Central memory CD4-positive, alpha-beta T cell (primary cell): Measurements from ENCODE around the gene FAM50B.

Experiments
- DNase-seq: peaks from one replicate; pipeline ENCODE4 v3.0.0; 2022
- total RNA-seq, 3 experiments: gene quantifications; one replicate each; lab custom pipeline; 2026; lab: John Stamatoyannopoulos, UW

Gene FAM50B
- 6.0 to 15.6 (median 10.2) reads per million in 3 experiments for total RNA-seq

GRCh38 chr6:3848925-3849605 is at the start of gene FAM50B:
Gene FAM50B, plus strand, starts transcription at chr6:3849373. Its CDS starts 439 bp downstream, at chr6:3849812.
- peak; percentile 89 for DNase-seq

DNA sequence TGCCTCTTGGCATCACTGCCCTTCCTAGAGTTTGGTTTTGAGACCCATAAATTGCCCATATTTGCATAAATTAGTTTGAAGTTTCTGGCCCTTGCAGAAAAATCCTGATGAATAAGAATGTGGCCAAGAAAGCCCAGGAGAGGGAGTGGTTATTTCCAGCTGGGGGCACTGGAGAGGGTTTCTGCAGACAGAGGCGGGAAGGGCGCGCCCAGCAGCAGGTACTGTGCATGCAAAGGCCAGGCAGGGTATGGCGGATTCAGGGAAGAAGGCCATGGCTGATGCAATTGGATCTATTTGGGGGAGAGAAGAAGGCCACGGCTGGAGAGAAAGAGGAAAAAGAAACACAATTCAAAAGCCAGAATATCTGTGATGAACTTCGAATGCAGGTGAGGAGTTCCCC is 49.5 kb upstream of the FAM50B start:
- DNase-seq: no peak

DNA sequence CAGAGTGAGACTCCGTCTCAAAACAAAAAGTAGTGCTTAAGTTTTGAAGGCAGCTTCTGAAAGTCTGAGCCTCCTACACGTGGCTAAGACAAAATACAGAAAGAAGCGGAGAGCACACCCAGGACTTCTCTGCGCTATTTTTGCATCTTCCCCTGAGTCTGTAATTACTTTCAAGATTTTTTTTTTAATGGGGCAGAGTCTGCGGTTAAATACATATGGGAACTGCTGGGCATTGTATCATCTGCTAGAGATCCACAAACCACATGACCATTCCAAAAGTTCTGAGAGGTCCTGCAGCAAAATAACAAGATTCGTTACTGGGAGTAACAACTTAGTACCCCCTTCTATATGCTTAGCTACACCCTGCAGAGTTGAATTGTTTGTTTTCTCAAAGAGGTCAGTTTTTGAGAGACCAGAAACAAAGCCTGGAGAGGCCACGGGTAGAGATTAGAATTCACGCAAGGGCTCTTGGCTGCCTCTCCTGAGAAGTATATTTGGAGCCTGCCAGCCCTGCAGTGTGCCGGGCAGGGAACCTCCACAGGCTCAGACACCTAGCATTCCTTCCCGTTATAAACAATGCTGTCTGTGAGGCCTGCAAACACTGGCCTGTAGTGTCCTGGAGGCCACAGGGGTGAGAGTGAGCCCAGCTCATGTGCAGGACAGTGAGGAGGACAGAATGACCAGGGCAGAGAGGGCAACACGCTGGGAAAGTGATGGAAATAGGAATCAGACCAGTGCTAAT is 48.2 kb upstream of the FAM50B start:
- no peak for DNase-seq

DNA sequence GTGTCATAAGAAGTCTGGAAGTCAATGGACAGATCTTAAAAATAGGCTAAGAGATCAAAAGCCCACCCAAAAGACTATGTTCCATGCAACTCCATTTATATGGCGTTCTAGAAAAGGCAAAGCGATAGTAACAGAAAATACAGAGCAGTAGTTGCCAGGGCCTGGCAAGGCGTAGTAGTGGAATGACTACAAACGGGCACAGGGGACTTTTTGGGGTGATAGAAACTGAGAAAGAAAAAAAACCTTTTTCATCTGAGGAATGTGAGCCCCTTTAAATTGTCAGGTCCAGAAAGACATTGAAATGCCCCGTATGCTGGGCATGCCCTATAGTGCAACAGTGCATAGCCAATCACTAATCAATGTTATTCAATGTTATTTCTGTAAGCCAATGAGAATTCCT is 47.2 kb upstream of the FAM50B start:
- DNase-seq: no peak

- DNase-seq: no peak
These were observed 45.3 kb upstream of the FAM50B start for GRCh38 chr6:3803627-3804468.

GRCh38 chr6:3804964-3805363 is 44.2 kb upstream of the FAM50B start:
- DNase-seq: no peak

DNA sequence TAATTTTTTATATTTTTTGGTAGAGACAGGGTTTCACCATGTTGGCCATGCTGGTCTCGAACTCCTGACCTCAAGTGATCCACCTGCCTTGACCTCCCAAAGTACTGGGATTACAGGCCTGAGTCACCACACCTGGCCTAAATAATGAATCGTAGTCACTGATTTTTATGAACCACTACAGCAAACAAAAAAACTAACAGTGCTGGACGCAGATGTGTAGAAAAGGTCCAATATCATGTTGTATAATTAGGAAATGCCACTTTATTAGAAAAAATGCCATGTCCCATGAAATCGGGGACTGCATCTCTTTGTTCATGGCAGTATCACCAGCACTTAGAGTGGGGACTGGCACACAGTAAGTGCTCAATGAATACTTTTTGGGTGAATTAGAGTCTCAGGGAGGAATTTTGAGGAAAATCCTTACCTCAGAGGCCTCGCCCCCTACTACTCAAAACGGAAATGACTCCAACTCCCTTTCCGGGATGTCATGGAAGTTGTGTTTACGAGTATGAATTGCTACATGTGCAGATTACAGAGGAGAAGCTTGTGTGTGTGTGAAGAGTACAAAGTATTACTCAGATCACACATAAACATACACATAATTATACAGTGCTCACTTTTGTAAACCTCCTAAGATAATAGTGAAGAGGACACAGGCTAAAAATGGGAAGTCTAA is 43.6 kb upstream of the FAM50B start:
- no peak for DNase-seq

GRCh38 chr6:3806169-3806922 is 42.8 kb upstream of the FAM50B start:
- no peak for DNase-seq

DNA sequence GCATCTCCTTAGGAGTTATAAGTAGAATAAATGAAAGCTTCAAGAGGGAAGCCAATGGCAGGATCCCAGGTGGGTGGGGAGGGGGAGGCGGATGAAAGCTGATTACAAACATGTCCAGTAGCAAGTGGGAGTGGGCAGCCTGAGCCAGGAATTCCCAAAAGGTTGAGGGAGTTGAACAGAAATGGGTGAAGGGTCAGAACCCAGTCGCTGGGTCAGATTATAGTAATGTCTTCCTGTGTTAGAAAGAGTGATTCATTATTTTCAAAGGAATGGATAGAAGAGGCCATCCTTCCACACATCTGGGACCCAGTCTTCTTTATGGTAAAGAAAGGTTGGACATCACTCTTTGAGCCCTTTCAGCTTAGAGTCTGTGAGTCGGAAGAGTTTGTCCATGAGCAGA is 41.0 kb upstream of the FAM50B start:
- no peak for DNase-seq

DNA sequence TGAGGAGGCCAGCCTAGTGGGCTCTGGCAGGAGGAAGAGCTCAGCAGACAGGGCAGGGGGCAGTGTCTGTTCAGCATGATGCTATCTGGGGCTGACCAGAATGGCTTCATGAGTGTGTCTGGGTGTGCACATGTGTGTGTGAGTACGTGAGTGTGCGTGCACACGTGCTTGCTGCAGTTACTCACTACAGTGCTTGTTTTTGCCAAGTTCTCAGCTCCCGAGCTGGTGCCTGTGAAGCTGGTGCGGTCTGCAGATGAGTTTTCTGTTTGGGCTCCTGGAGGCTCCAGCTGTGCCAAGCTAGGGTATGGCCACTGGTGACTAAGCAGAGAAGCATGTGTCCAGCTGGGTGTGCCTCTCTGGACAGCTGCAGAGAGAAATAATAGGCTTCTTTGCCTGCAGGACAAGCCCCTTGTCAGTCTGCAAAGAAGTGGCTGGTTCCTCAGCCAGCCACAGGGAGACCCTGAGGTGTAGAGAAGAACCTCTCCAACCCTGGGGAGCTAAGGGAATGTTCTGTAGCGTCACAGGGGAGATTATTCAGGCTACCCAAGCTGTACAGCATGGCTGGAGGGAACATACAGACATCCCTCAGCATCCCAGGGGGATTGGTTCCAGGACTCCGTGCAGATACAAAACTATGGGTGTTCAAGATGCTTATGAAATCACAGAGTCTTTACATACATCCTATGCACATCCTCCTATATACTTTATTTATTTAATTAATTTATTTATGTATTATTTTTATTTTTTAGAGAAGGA is 40.2 kb upstream of the FAM50B start:
- no peak for DNase-seq

DNA sequence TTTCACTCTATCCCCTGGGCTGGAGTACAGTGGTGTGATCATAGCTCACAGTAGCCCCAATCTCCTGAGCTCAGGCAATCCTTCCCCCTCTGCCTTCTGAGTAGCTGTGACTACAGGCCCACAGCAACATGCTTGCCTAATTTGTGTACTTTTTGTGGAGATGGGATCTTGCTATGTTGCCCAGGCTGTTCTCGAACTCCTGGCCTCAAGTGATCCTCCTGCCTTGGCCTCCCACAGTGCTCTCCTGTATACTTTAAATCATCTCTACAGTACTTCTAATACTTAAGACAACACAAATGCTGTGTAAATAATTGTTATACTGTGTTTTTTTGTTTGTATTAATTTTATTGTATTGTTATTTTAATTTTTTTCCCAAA is 39.7 kb upstream of the FAM50B start:
- DNase-seq: no peak

DNA sequence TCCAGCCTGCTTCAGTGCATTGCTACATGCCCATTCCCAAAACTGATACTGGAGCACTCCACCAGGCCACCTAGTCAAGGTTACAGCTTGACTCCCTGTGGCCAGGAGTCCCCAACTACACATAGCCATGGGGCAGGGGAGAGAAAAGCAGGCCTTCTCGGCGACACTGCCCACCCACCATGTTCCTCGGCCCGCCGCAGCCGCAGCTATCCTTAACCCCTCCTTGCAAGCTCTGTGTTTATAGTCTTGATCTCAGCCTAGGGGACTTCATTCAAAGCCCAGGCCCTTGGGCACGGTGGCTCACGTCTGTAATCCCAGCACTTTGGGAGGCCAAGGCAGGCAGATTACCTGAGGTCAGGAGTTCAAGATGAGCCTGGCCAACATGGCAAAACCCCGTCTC is 39.2 kb upstream of the FAM50B start:
- DNase-seq: no peak

DNA sequence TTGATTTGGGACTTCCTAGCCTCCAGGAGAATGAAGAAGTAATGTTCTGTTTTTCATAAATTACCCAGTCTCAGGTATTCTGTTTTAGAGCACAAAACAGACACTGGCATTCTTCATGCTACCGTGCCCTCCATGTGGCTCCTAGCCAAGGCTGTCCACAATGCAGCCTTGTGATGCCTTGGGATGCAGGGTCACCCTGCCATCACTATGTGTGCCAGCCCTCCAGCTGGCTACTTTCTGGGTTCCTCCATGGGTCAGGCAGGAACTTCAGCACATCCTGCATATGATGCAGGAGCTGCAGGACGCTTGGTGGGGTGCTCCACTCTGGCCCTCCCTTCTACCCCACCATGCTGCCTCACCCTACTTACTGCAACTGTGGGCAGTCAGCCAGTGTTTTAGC is 38.0 kb upstream of the FAM50B start:
- no peak for DNase-seq

DNA sequence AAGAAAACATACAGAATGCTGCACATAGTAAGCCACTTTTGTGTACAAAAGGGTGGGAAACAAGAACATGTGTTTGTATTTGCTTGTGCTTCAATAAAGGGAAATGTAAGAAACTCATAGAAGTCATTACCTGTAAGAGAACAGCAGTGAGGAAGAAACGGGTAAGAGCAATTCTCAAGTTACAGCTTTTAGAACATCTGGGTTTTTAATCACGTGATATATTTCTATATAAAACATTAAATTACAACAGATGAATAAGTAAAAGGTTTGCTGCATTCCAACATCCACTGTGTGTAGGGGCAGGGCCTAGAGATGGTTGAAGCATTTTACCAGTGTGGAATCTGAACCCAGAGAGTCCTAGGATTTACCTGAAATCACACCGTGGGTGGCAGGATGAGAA is 36.6 kb upstream of the FAM50B start:
- DNase-seq: no peak

GRCh38 chr6:3813150-3813780 is 35.9 kb upstream of the FAM50B start:
- DNase-seq: no peak

DNA sequence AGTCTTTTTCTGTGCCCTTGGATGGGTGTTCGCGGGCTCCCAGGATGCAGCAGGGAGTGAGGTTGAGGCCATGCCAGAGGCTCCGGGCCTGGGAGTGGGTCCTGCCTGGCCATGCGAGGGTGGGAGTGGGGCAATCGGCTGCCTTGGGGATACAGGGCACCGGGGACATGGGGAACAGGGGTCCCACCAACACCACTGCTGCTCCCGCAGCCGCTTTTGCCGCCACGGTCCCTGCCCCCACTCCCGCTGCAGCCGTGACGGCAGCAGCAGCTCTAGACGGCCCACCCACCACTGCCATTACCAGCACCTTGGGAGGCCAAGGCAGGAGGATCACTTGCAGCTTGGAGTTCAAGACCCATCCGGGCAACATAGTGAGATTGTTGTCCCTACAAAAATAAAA is 35.3 kb upstream of the FAM50B start:
- DNase-seq: no peak

GRCh38 chr6:3814539-3814938 is 34.6 kb upstream of the FAM50B start:
- DNase-seq: no peak

DNA sequence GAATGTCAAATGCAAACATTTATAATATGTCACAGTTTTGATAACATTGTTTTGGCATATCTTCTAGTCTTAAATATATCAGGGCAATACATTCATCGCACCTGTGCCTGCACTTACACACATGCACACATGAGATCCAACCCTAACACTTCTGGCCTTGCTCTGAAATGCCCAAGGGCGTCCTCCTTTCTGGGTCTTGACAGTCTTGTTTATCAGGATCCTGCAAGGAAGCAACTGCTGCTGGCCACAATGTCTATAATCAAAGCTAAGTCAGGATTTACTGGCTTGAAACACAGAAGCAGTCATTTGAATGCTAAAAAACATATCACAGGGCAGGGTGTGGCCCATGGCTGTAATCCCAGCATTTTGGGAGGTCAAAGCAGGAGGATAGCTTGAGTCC is 32.9 kb upstream of the FAM50B start:
- no peak for DNase-seq

- no peak for DNase-seq
These were observed 29.7 kb upstream of the FAM50B start for GRCh38 chr6:3819161-3820110.

DNA sequence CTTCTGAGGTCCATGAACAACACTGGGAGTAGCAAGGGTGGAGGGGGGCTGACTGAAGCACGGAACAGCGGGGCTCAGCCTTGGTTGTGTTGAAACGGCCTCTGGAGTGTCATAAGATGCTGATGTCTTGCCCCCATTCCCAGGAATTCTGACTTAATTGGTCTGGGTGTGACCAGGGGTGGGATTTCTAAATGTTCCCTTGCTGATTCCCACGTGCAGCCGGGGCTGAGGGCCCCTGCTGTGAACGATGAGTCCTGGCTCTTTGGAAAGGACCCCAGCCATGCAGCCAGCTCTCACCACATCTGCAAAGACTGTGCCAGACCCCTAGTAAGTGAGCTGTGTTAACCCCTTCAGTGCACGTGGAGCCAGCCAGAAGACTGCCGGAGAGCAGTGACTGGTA is 28.6 kb upstream of the FAM50B start:
- DNase-seq: no peak
